GM19043 (cell line): Measurements from ENCODE around the gene SALL1.

Source experiments
- ATAC-seq: cut with Tn5 transposase; IDR thresholded peaks from one replicate; pipeline ENCODE4 v1.9.1; 2021; ENCODE audit warnings: low read depth; ENCODE audit not compliant: unreplicated experiment

The SALL1 gene

DNA sequence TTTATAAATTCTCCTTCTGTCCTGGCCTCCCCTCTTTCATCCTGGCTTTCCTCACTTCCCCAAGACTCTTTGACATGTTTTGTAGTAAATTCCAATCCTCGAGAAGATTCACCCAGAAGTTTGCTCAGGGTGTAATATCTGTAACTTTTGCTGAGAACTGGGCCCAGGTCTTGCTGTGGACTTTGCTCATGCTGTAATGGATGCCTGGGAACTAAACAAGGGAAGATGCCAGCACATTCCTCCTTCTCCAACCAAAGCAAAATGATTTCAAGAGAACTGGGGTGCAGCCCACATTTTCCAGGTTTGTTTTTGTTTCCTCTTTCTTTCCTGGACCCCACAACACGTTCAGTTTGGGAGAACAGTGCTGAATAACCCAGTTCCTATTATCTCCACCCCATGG is 6.6 kb upstream of the SALL1 start:
- ATAC-seq: no peak

DNA sequence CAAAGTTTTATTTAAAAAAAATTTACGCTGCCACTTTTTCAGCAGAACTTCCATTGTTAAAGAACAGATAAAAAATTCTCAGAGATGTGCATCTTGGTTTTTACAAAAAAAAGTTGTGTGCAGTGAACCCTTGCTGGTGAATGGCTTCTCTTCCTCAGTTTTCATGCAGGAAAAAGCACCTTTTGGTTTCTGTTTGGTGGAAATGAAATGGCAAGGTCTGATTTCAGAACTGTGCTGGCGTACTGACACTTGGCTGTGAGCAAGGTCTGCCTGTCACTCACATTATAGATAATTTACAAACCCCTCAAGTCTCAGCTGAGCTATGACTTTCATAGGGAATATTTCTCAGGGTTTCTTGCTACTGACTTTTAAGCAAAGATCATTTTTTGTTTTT is 5.7 kb upstream of the SALL1 start:
- no peak for ATAC-seq

DNA sequence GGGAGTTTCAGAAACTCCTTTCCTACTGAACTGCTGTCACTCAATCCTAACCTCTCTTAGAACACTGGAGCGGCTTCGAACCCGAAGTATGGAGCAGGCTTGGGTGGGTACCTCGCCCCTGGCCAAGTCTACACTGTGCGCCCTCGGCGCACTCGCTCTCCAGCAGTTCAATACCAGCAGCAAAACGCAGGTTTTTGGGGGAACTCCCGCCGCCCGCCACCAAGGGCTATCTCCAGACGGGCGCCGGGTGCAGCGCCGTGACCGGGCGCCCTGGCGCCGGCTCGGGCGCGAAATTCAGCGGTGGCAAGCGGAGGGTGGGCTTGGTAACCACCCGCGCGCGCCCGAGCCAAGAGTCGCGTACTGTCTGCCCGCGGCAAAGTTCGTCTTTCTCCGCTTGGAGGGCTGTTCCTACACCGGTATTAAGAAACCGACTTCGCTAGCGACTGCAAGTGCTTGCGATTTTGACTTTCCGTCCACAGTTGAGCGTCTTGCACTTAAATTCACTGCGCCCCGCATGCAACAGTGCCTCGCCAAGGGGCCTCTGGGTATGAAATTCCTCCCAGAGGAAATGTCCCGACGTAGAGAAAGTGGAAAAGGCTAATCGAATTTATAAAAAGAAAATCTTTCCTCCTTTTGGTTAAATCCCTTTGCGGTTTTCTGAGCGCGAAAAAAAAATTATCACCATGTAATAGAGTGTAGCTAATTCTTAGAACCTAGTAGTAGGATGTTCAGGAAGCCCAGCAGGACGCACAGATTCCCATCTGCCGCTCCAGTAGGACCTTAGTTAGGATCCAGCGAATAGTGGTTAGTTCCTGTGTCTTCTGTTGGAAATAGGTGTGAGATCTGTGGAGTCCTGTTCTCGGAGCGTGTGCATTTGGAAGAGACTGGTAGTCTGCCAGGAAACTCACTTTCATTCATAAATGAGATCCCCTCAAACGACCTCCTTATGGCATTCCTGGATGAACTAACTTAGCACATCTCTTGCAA is 5.0 kb upstream of the SALL1 start:
- no peak for ATAC-seq

DNA sequence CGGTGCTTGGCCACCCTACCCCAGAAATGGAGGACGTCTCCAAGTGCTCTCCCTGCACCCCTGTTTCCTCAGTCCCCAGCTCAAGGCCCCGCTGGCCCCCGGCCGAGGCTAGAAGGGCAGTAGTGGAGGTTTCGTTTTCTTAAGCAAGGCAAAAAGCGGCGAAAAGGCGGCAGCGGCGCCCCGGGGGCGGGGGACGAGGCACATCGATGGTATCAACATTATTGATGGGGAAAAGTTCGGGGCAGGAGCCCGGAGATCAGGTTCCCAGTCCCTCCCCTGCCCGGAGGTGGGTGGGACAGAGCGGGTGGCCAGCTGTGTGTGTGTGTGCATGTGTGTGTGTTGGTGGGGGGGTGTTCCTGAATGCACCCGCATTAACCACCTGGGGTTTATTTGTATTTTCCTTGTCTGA is 4.1 kb upstream of the SALL1 start:
- no peak for ATAC-seq

DNA sequence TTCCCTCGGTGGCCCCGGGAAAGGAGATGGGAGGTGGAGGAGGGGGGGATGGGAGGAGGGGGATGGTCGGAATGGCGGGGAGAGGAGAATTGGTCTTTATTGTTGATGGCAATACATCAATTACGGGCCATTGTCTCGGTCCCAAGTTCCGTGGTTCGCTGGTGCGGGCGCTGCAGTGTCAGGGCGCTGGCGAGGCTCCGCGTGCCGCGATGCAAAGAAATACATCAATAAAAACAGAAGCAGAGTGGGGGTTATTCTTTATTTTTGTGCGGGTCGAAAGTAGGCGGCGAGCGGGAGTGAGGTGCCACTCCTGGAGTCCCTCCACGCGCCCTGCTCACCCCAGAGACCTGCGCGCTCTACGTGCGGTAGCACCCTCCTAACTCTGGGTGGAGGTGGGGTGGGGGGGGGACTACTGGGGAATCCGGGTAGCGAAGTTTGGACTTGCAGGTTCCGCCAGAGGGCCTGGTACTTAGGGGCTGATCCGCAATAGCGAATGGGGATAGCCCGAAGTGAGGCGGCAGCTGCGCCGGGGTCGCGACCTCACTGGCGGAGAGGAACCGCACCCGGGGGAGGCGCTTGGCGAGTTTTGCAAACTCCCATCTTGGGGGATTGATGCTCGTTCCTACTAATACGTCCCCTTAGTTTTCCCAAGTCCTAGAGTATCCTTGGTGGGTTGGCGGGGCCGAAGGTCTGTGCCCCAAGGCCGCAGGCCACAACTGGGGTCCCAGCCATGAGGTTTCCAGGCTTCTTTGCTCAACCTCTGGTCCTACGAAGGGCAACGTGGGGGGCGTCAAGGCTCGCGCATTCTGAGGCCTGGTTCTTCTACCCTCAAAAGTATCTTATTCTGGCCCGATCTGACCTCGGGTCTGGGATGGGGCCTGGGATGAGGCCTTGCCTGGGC is 3.5 kb upstream of the SALL1 start:
- no peak for ATAC-seq

DNA sequence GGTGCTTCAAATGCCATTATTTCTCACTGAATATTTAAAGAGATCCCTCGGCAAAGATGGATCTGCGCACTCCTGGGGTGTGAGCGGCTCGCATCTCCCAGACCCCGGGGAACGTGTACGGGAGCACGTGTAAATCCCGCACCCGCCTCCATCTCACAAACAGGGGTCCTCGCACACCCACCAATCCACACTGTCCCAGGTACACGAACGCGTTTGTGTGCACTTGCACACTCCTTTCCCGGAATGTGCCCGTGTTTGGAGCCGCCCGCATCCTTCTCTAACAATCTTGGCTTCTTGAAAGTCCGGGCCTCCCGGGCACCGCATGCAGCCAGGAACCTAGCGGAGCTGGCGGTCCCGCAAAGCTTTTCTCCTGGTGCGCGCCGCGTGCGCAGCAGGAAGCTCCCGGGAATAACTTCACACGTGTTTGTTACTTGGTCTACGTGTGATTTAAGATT is 2.5 kb upstream of the SALL1 start:
- no peak for ATAC-seq

DNA sequence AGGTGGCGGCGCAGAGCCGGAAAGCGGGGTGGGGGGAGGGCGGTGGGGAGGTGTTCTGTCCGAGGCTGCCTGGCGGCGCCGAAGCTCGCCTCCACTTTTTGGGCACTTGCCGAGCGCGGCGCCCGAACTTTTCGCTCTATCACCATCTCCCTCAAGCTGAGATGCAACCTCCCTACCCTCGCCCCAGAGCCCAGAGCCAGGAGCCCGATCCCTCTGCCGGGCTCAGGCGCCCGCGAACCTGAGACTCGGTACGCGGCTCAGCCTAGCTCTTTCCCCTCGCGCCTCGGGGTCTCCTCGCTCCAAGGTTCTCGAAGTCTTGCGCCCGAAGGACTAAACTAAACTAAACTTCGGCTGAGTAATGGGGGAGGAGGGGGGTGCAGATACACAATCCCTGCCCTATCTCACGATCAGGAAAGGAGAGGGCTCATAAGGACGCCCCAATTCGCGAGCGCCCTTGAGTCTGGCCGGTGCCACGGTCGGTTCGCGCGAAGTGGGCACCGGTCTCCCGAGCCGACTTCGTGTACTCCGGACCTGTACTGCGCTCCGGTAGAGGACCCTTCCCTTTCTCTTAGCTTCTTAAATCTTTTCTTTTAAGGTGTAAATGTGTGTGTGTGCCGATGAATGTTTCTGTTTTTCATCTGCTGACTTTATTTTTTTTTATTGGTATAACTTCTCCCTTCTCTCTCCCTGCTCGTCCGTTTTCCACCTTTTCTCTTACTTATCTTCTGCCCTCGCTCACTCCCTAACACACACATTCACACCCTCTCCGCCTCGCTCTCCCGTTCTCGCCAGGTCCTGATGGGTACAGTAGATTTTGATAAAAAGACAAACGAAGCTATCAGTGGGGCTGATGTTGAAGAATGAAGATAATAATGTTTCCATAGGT is 1.9 kb upstream of the SALL1 start:
- no peak for ATAC-seq

DNA sequence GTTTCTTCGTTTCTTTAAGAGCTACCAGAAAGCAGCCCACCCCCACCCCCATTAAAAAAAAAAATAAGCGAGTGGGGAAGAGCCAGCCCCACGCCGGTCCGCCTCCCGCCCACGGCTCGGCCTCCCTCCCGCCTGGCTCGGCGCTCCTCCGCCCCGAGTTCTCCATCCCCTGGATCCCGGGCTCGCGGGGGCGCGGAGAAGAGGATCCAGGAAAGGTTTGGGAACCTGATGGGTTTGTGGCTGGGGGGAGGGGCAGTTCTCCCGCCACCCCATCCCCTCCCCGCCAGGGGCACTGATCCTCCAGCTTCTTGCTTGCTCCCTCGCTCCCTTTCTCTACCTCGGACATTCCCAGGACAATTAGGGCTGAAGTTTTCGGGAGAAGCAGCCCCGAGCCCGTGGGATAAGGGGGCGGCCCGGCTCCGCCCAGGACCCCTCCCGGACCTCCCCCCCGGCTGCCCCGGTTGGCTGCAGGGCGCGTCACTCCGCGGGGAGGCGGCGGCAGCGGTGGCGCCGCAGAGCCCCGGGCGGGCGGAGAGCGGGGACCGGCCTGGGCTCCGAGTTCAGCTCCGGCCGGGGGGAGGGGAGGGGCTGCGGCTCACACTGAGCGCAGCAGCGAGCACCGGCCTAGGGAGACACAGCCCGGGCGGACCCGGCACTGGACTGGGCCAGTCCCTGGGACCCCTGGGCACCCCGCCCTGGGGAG is 1.0 kb upstream of the SALL1 start:
- ATAC-seq: no peak

DNA sequence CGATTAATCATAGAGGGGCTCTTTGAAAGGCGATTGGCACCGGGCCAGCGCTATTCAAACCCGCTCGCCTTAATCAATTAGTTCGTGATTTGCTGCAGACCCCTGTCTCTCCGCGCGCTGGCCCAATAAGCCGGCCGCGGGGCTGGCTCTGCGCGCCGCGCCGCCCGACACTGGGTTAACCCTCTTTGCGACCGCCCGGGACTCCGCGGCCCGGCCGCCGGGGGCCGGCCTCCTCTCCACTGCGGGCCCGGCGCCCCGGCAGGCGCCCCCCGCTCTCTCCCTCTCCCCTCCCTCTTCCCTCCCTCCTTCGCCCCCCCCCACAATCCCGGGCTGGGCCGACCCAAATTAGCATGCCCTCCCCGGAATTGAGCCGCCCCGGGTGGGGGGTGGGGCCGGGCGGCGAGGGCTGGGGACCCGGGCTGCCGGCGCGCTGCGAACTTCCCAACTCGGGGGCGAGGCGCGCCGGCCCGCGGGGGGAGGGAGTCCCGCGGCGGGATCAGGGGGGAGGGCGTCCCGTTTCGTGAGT is 428 bp upstream of the SALL1 start:
- no peak for ATAC-seq

DNA sequence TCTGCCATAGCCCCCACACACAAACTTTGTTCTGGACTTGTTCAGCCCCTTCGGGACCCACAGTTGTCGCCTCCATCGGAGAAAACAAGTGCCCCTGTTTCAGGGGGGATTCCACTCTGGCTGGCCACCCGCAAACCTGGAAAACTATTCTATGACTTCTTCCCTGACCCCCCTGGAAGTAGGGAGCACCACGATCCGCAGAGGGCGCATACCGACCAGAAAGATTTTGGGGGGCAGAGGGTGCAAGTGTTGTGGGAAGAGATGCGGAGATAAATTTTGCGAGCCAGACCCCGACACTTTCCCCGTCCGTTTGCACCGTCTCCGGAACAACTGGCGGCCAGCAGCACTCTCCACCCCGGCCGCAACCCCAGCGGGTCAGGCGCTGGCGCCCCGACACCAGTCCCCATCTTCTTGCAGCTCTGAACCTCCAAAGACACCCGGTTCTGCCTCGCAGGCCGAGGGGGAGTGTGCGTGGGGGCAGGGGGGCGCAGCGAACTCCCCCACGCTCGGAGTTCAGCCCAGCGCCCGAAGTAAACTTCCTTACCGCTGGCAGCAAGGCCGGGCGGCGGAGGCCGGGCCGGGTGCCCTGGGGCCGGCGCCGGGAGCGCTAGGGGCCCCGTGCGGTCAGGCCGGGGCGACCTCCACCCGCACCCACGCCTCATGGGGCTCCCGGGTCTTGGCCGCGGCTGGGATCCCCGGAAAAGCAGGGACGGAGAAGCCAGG is 744 bp downstream of the SALL1 start:
- ATAC-seq: no peak

DNA sequence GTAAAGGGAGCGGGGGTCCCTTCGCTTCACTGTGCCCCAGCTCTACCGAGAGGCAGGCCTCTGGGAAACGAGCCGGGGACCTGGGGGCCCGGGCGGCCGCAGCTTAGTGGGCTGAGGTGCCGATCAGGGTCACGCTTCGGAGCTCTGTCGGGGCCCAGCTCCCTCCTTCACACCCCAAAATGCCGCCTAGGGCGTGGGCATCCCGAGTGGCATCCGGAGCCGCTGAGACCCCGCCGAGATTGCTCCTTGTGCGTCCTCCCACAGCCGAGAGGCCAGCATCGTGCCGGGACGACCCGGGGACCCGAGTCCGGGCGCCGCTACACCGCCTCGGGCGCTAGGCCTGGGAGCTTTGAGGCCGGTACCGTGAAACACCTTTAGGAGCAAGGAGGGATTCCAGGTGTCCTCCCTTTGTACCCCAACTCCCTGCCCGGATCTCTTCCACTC is 1.3 kb downstream of the SALL1 start:
- ATAC-seq: no peak

DNA sequence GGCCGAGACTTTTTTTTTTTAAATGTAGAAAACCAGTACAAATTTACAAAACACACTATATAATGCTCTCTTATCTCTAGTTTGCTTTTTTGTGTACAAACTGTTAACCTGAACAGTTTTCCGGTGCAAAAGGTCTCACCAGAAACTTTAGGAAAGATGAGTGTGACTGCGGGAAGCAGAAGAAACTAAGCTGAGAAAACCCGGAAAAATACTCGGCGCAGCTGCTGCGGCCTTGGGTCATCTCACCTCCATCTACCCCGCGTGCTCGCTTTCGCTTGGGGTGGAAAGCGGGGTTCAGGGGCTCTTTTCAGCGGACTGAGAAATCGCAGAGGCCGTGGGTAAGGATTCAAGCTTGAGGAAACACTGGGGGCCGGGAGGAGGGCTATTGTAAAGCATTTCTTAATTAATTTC is 1.8 kb downstream of the SALL1 start:
- ATAC-seq: no peak

DNA sequence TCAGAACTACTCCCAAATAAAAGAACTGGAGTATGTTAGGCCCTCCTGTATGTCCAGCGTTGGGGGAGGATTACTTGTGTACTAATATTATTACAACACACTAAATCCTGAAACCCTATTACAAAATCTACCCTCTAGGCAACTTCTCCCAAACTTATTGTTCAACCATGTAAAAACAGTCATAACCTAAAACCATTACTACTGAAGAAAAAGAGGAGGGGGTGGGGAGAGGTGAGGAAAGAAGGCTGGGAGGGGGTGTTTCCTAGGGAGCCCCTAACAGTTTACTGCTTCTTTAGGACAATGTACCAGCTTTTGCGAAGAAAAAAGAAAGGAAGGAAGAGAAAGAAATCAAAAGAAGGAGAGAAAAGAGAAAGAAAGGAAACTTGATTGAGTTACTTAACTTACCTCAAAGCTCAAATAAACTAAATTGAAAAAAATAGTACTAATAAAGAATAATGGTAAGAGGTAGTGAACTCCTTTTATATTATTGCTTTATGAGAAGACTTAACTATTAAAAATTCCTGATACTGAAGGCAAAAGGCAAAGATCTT is 2.3 kb downstream of the SALL1 start:
- no peak for ATAC-seq

DNA sequence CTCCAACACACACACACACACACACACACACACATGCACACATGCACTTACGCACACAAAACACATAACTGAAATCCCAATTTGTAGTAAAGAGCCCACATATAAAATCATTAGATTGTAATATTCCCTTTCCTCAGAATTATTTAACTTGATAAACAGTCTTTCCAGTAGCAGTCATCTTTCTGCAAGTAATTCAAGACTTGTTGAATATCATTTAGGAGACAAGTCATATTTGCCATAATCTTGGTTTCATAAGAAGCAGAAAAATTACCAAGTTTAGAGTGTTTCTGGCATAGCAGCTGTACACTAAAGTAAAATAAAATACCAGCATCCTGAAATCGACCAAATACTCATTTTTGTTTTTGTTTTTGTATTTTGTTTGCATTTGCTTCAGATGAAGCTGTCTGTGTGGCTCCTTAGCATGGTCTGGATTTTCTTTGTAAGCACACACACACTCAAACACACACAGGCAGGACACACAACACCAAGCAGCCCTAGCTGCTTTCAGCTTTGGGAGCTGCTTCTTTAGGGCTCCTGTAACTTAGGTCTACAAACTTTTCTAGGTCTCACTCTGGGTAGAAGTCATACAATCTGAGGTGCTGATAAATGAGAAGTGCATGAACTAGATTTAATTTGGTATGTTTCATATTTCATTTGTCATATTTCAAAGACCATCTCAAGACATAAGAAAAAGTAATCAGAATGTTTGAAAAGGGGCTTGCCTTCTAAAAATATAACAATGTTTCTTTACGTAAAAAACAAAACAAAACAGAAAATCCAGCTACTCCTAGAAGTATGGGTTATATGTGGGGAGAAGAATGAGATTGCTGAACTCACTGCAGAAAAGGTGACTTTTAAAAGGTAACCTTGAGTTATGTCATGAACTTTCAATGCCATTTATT is 3.0 kb downstream of the SALL1 start:
- ATAC-seq: no peak

DNA sequence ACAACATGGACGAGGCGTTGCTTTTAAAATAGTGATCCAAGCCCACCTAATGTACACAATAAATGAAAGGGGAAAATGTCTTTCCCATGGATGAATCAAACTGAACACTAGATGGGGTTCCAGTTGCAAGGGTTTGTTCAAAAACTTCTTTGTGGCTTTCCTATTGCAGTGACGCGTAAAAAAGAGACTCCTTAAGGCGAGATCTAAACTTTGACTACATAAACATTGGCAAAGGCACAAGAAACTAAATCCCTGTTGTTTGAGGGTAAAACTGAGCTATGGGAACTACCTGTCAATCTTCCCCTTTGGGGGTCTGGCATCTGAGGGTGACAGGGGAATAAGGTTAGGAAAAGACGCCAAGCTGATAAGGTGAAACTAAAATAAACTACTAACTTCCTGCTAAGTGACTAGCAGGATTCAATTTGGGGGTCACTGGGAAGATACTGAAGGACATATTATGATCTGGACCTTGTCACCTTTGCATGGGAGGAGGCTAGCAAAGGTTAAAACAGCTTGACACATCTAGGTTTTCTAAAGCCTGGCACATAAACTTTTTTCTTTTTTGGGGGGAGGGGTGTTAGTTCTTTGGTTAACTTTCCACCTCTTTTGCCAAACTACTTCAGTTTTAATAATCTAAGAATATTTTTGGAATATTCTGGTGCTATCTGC is 4.7 kb downstream of the SALL1 start:
- ATAC-seq: no peak

DNA sequence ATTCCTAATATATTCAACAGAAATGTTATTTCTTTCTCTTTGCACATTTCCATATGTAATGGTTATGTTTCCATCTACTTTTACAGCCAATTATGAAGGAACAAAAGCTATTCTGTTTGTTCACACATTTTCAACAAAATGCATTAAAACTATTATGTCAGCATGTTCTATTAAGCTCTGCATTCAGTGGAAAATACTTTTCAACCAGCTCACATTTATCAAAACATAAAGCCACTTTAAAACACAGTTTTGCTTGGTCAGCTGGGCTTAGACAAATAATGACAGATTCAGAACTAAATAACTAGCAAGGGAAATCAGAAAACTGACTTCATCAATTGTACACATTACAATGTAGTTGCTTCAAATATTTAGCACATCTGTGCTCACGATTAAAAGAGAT is 6.9 kb downstream of the SALL1 start:
- ATAC-seq: no peak
